Fibroblast of skin of left quadriceps (primary cell): ENCODE data around the gene TDRD9.

Experiments used
- DNase-seq, 2 experiments: peaks; one replicate each; pipeline ENCODE4 v3.0.0-alpha.2; 2013; ENCODE audit warnings: low read depth in 2 of 2

TDRD9 gene

GRCh38 chr14:104023325-104024055, 95.2 kb downstream of the TDRD9 start:
- DNase-seq, result no peak

- DNase-seq, result no peak
These were observed 97.3 kb downstream of the TDRD9 start for GRCh38 chr14:104025534-104025933.

GRCh38 chr14:104026024-104026423, 97.8 kb downstream of the TDRD9 start:
- DNase-seq, result no peak

- DNase-seq, result no peak
These were observed 102.7 kb downstream of the TDRD9 start for GRCh38 chr14:104030958-104031357.

GRCh38 chr14:104031384-104031783, 103.1 kb downstream of the TDRD9 start:
- DNase-seq, result no peak

- no peak for DNase-seq
These were observed 106.9 kb downstream of the TDRD9 start for GRCh38 chr14:104034976-104035699.

GRCh38 chr14:104036212-104036611, 108.0 kb downstream of the TDRD9 start:
- no peak for DNase-seq

GRCh38 chr14:104037074-104037473, 108.8 kb downstream of the TDRD9 start:
- DNase-seq, result no peak

- no peak for DNase-seq
These were observed 109.6 kb downstream of the TDRD9 start for GRCh38 chr14:104037903-104038302.

- DNase-seq, result no peak
These were observed 111.0 kb downstream of the TDRD9 start for GRCh38 chr14:104039214-104039613.

- DNase-seq, result no peak
These were observed 112.3 kb downstream of the TDRD9 start for GRCh38 chr14:104040539-104040938.

GRCh38 chr14:104041430-104042104, 113.3 kb downstream of the TDRD9 start:
- DNase-seq, result no peak

- no peak for DNase-seq
These were observed 115.8 kb downstream of the TDRD9 start for GRCh38 chr14:104044016-104044415.

- DNase-seq, result no peak
These were observed 119.5 kb downstream of the TDRD9 start for GRCh38 chr14:104047761-104048160.

GRCh38 chr14:104048758-104049507, 120.7 kb downstream of the TDRD9 start:
- DNase-seq, result no peak

GRCh38 chr14:104049576-104050240, 121.5 kb downstream of the TDRD9 start:
- DNase-seq, result no peak

GRCh38 chr14:104051092-104051813, 123.0 kb downstream of the TDRD9 start:
- no peak for DNase-seq

GRCh38 chr14:104054222-104054905, 126.1 kb downstream of the TDRD9 start:
- DNase-seq, result no peak

GRCh38 chr14:104062281-104062680, 134.0 kb downstream of the TDRD9 start:
- no peak for DNase-seq

- no peak for DNase-seq
These were observed 135.7 kb downstream of the TDRD9 start for GRCh38 chr14:104064003-104064402.
